HPDE6-E6E7 (cell line): ENCODE results near the gene SIGLECL1.

Experiments used
- DNase-seq: peaks from one replicate; pipeline ENCODE4 v3.0.0; 2011; ENCODE audit warnings: missing footprints; ENCODE audit errors: extremely low spot score

The SIGLECL1 gene

GRCh38 chr19:51295382-51296126 lies 44.7 kb downstream of the SIGLECL1 start:
- DNase-seq, result no peak

DNA sequence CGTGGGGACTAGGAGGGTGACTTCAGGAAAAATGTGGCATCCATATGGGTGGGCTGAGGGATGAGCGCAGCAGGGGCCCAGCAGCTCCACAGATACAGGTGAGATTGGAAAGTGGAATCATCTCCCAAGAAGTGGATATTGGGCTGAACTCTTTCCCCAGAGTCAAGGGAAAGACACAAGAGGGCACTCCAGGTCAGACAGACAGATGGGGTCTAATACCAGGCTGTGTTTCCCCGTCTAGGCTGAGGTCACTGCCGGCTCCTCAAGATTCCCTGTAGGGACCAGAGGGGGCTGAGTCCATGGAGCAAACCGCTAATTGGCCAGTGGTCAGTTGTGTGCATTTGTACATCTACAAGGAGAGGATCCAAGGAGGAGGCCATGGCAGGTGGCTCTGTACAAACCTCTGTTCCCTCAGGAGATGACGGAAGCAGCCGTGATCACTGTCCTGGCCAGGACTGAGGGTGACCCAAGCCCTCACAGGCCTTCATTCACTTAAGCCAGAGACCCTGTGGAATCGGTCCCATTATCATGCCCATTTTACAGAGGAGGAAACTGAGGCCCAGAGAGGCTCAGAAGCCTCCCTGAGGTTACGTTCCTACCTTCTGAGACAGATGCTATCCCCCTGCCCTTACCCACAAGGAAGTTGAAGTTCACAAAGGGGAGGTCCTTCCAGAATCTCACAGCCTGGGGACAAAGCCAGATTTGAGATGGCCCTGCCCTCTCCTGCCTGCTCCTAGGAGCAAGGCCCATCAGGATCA lies 45.6 kb downstream of the SIGLECL1 start:
- no peak for DNase-seq

DNA sequence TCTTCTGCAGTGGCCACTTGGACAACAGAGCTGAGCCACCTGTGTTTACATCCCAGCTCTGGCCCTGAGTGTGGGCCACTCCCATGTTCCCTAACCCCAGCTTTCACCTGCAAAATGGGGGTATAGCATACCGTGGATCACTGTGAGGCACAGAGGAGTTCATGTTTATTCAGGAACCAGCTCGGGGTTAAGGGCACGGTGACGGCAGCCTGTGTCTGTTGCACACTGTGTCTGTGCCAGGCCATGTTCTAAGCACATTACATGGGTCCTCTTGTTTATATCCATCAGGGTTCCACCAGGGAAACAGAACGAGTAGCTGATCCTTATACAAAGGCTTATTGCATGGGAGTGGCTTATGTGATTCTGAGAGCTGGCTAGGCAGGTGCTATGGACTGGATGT lies 46.5 kb downstream of the SIGLECL1 start:
- DNase-seq, result no peak

GRCh38 chr19:51301266-51301665 lies 50.4 kb downstream of the SIGLECL1 start:
- no peak for DNase-seq

DNA sequence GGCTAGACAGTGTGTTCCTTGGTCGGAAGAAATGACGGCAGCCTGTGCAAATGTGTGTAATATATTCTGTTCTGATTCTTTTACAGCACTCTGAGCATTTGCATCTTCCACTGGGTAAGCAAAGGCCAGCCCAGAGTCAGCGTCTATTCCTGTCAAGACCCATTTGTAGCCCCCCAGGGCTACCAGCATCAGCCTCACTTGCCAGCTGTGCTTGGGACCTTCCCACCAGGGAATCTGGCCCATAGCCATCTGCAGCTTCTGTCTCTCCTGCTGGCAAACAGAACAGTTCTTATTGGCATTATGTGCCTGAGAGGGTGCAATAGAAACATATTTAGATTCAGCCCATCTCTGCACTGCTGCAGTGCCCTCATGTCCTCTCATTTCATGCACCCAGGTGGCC lies 54.6 kb downstream of the SIGLECL1 start:
- no peak for DNase-seq

- no peak for DNase-seq
Measured at GRCh38 chr19:51311351-51312257, 60.7 kb downstream of the SIGLECL1 start, which contains the start of gene IGLON5. Gene IGLON5, plus strand, starts transcription at chr19:51311644. Its CDS starts 204 bp downstream, at chr19:51311848.

DNA sequence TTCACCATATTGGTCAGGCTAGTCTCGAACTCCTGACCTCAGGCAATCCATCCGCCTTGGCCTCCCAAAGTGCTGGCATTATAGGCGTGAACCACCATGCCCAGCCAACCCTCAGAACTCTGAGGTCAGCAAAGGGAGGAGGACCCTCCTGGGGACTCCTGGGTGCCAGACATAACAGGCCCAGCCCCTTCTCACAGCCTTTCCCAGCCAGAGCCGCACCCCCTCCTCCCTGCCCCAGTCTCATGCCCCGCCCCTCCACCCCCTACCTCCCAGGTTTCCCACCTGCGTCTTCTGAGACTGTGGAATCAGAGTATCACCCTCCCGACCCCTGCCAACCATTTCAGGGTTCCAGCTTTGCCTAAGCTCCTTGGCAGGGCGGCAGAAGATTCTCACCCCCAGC lies 65.8 kb downstream of the SIGLECL1 start:
- DNase-seq, result no peak

- no peak for DNase-seq
Measured at GRCh38 chr19:51317376-51317775, 66.5 kb downstream of the SIGLECL1 start.

GRCh38 chr19:51317968-51318367 lies 67.1 kb downstream of the SIGLECL1 start:
- DNase-seq, result no peak
